Measurements from ENCODE around the gene ROBO4. TPM values are rescaled to one million over a fixed set of nuclear protein-coding genes. Genes with fewer than 3 reads are reported as not detected.
A peak's percentile ranks its signal among the peaks of the same experiment; 100 is the strongest.

ROBO4 gene
- total RNA-seq, 4 donors from 2014 or later = 4.5 to 11.9 (median 8.6) TPM

GRCh38 chr11:124839972-124840621 is 57.6 kb downstream of the ROBO4 start:
- no peak overlapping the region for H3K27ac ChIP-seq
- intact Hi-C loops (cut with DNase I) = loop anchor here (10.0 kb wide), 2 partner anchors 75 to 175 kb away; partner anchors contain the start of gene ESAM
- H3K9me3 ChIP-seq = no peaks in the 10 kb centered on the region
- TF ChIP-seq CTCF (IDR thresholded peaks at IDR 0.05) (no peak), POLR2A (IDR thresholded peaks at IDR 0.05) (no peak)
- WGBS, 2 donors = 10 to 26% methylated on average over 16 to 18 of the region's 20 CpGs
- H3K27me3 ChIP-seq = peaks cover 29 to 80% (median 42%) of the 10 kb centered on the region in 4 donors
- peak overlapping the region in 2 of 4 donors; percentile 42 to 63 for H3K4me3 ChIP-seq
- H3K36me3 ChIP-seq = no peaks in the 10 kb centered on the region
- peaks cover 15 to 46% (median 22%) of the 10 kb centered on the region in 3 donors for H3K4me1 ChIP-seq
- no peak for DNase-seq

GRCh38 chr11:124839128-124839971 is 58.3 kb downstream of the ROBO4 start:
- 0% methylated on average over 2 to 8 of the region's 87 CpGs for WGBS, 2 donors
- TF ChIP-seq CTCF (IDR thresholded peaks at IDR 0.05) = no peak
- no peak for TF ChIP-seq POLR2A (IDR thresholded peaks at IDR 0.05)
- H3K36me3 ChIP-seq = no peaks in the 10 kb centered on the region
- DNase-seq = no peak
- H3K4me3 ChIP-seq = peak overlapping the region in 3 of 4 donors; percentile 5 to 63 (median 42)
- H3K9me3 ChIP-seq = no peaks in the 10 kb centered on the region
- no peak overlapping the region for H3K27ac ChIP-seq
- H3K27me3 ChIP-seq = peaks cover 27 to 73% (median 37%) of the 10 kb centered on the region in 4 donors
- intact Hi-C loops (cut with DNase I) = loop anchor here (10.0 kb wide), 2 partner anchors 75 to 175 kb away; partner anchors contain the start of gene ESAM
- H3K4me1 ChIP-seq = peaks cover 15 to 43% (median 22%) of the 10 kb centered on the region in 3 donors

GRCh38 chr11:124838805-124839127 is 58.9 kb downstream of the ROBO4 start:
- H3K9me3 ChIP-seq = no peaks in the 10 kb centered on the region
- DNase-seq = no peak
- TF ChIP-seq POLR2A (IDR thresholded peaks at IDR 0.05) (no peak), CTCF (IDR thresholded peaks at IDR 0.05) (no peak)
- intact Hi-C loops (cut with DNase I) = loop anchor here (10.0 kb wide), 2 partner anchors 74 to 174 kb away; partner anchors contain the start of gene ESAM
- peak overlapping the region in 2 of 4 donors; percentile 42 to 63 for H3K4me3 ChIP-seq
- WGBS, 2 donors = 28 to 55% methylated on average over 4 to 5 of the region's 5 CpGs
- no peak overlapping the region for H3K27ac ChIP-seq
- peaks cover 15 to 43% (median 22%) of the 10 kb centered on the region in 3 donors for H3K4me1 ChIP-seq
- no peaks in the 10 kb centered on the region for H3K36me3 ChIP-seq
- peaks cover 25 to 67% (median 34%) of the 10 kb centered on the region in 4 donors for H3K27me3 ChIP-seq

- H3K27me3 ChIP-seq = peaks cover 20 to 62% (median 29%) of the 10 kb centered on the region in 4 donors
- no peaks in the 10 kb centered on the region for H3K36me3 ChIP-seq
- DNase-seq = no peak
- TF ChIP-seq CTCF (IDR thresholded peaks at IDR 0.05) (peak in 2 of 6 experiments; percentile 16 to 53), POLR2A (IDR thresholded peaks at IDR 0.05) (no peak)
- no peak overlapping the region for H3K4me3 ChIP-seq
- WGBS, 2 donors = 18% methylated on average over 3 of the region's 3 CpGs
- H3K4me1 ChIP-seq = peaks cover 11 to 31% (median 15%) of the 10 kb centered on the region in 3 donors
- H3K9me3 ChIP-seq = no peaks in the 10 kb centered on the region
- intact Hi-C loops (cut with DNase I) = loop anchor here (10.0 kb wide), 2 partner anchors 73 to 173 kb away; partner anchors contain the start of gene ESAM
- H3K27ac ChIP-seq = no peak overlapping the region
These were observed 60.2 kb downstream of the ROBO4 start for GRCh38 chr11:124837491-124837856.

All from esophagus squamous epithelium (tissue), 5 donors.